NCI-H2107 treated with DMSO at 0.1 percent for 48 hours (cell line): Measurements from ENCODE around the gene MAP1LC3B2.

Source experiments
- DNase-seq: peaks from one replicate; lab custom pipeline; 2025; ENCODE audit not compliant: unreplicated experiment; lab: John Stamatoyannopoulos, UW

Gene MAP1LC3B2

GRCh38 chr12:116537101-116537904, 21.9 kb upstream of the MAP1LC3B2 start:
- DNase-seq, result no peak

GRCh38 chr12:116538076-116538591, 21.0 kb upstream of the MAP1LC3B2 start:
- no peak for DNase-seq

GRCh38 chr12:116538682-116539305, 20.4 kb upstream of the MAP1LC3B2 start:
- no peak for DNase-seq

- DNase-seq, result peak; percentile 42
Measured at GRCh38 chr12:116539361-116539771, 19.8 kb upstream of the MAP1LC3B2 start.

GRCh38 chr12:116539905-116540482, 19.2 kb upstream of the MAP1LC3B2 start:
- peak; percentile 92 for DNase-seq

- DNase-seq, result no peak
Measured at GRCh38 chr12:116540622-116541152, 18.5 kb upstream of the MAP1LC3B2 start.

- DNase-seq, result no peak
Measured at GRCh38 chr12:116541547-116542344, 17.4 kb upstream of the MAP1LC3B2 start.

- DNase-seq, result no peak
Measured at GRCh38 chr12:116542345-116542956, 16.7 kb upstream of the MAP1LC3B2 start.

GRCh38 chr12:116544656-116545055, 14.5 kb upstream of the MAP1LC3B2 start:
- DNase-seq, result no peak

GRCh38 chr12:116545144-116545543, 14.0 kb upstream of the MAP1LC3B2 start:
- no peak for DNase-seq

GRCh38 chr12:116545936-116546335, 13.2 kb upstream of the MAP1LC3B2 start:
- DNase-seq, result no peak

- DNase-seq, result no peak
Measured at GRCh38 chr12:116547955-116548501, 11.2 kb upstream of the MAP1LC3B2 start.

GRCh38 chr12:116549993-116550392, 9.2 kb upstream of the MAP1LC3B2 start:
- no peak for DNase-seq

- DNase-seq, result no peak
Measured at GRCh38 chr12:116551151-116551550, 8.0 kb upstream of the MAP1LC3B2 start.

GRCh38 chr12:116551619-116551951, 7.6 kb upstream of the MAP1LC3B2 start:
- DNase-seq, result no peak

- DNase-seq, result no peak
Measured at GRCh38 chr12:116551952-116552772, 7.0 kb upstream of the MAP1LC3B2 start.

- no peak for DNase-seq
Measured at GRCh38 chr12:116552773-116553373, 6.3 kb upstream of the MAP1LC3B2 start.

GRCh38 chr12:116556356-116556952, 2.7 kb upstream of the MAP1LC3B2 start:
- DNase-seq, result no peak
